ENCODE measurements around the gene CSTF1. TPM values are rescaled to one million over a fixed set of nuclear protein-coding genes. Genes with fewer than 3 reads are reported as not detected.

The CSTF1 gene
- total and polyA plus RNA-seq, 2 of the 4 experiments (the other 2 are of a cell fraction), result 48.8 to 105 TPM

- Histone ChIP-seq H3K9me1 (ENCODE audit: insufficient read depth, low read length) (peaks cover 13% of the 10 kb centered on the region), H4K20me1 (ENCODE audit: insufficient read depth, low read length) (peaks cover 4% of the 10 kb centered on the region; the same call in 1 of the 2 replicates), H2BK15ac (ENCODE audit: low read depth, low read length) (no peak overlapping the region), H3K23ac (ENCODE audit: low read depth, low read length) (peak overlapping the region; percentile 92), H3K79me1 (ENCODE audit: low read depth in 1 of 2, low read length in 2 of 2) (peaks cover 36 to 43% of the 10 kb centered on the region in 2 experiments), H2AK9ac (replicated peaks; ENCODE audit: low read depth, low read length, poor library complexity) (peak overlapping the region; percentile 94), H2BK120ac (ENCODE audit: low read depth, low read length) (peak overlapping the region; percentile 4; the same call in 1 of the 2 replicates), H3K4me3 (ENCODE audit: insufficient read depth, low read depth, low read length) (peak overlapping the region; percentile 77), H3K36me3 (ENCODE audit: control insufficient read depth, insufficient read depth, low read length) (peaks cover 8% of the 10 kb centered on the region), H3K14ac (replicated peaks; ENCODE audit: low read depth, low read length) (peak overlapping the region; percentile 42), H2AK5ac (ENCODE audit: low read depth, low read length) (peak overlapping the region; percentile 13; the same call in 1 of the 2 replicates), H3K4ac (ENCODE audit: low read depth, low read length) (peak overlapping the region; percentile 74), H3K4me1 (ENCODE audit: control insufficient read depth, insufficient read depth, low read length) (peaks cover 8% of the 10 kb centered on the region), H2BK5ac (ENCODE audit: low read depth, low read length, poor library complexity, severe bottlenecking) (peak overlapping the region; percentile 53), H4K91ac (ENCODE audit: insufficient read depth, low read depth, low read length) (peak overlapping the region; percentile 71), H3K9me3 (ENCODE audit: control insufficient read depth, insufficient read depth, low read length) (no peaks in the 10 kb centered on the region), H3K9ac (ENCODE audit: low read depth, low read length) (peak overlapping the region; percentile 91), H3K27ac (ENCODE audit: insufficient read depth, low read length) (peak overlapping the region; percentile 51), H3K56ac (ENCODE audit: extremely low read depth, insufficient read depth, low read length) (peak overlapping the region; percentile 66; the same call in 1 of the 2 replicates), H3K27me3 (ENCODE audit: control insufficient read depth, insufficient read depth, low read length) (no peaks in the 10 kb centered on the region), H3K18ac (ENCODE audit: low read depth, low read length) (0 out of 2 replicates have a peak overlapping the region, but pooled peaks have one; percentile 27), H2AFZ (replicated peaks; ENCODE audit: low read length, poor library complexity) (peak overlapping the region; percentile 96), H4K5ac (ENCODE audit: low read depth, low read length) (peak overlapping the region; percentile 14), H2BK20ac (ENCODE audit: low read depth, low read length) (no peak overlapping the region), H4K8ac (ENCODE audit: low read depth in 2 of 2, low read length in 2 of 2) (peak overlapping the region; percentile 40 to 90; a peak in 3 of 4 replicates), H3K4me2 (ENCODE audit: low read depth, low read length) (peak overlapping the region; percentile 96)
- TF ChIP-seq RAD21 (IDR thresholded peaks at IDR 0.05; ENCODE audit: low read length) (no peak), BHLHE40 (IDR thresholded peaks at IDR 0.05; ENCODE audit: low read depth, low read length) (no peak), RCOR1 (IDR thresholded peaks at IDR 0.05; ENCODE audit: insufficient replicate concordance, low read length) (no peak), RFX5 (IDR thresholded peaks at IDR 0.05; ENCODE audit: low read depth, low read length) (no peak), MAFK (IDR thresholded peaks at IDR 0.05; ENCODE audit: low read depth, low read length) (no peak), CHD1 (IDR thresholded peaks at IDR 0.05; ENCODE audit: low read depth, low read length) (no peak), MXI1 (IDR thresholded peaks at IDR 0.05; ENCODE audit: borderline replicate concordance, low read depth, low read length) (no peak), FOS (IDR thresholded peaks at IDR 0.05; ENCODE audit: low read depth, low read length) (no peak), NFE2L2 (IDR thresholded peaks at IDR 0.05; ENCODE audit: low read depth, low read length) (no peak), POLR2A (IDR thresholded peaks at IDR 0.05; ENCODE audit: low read depth, low read length) (no peak)
- TF ChIP-seq, protein P1, sequence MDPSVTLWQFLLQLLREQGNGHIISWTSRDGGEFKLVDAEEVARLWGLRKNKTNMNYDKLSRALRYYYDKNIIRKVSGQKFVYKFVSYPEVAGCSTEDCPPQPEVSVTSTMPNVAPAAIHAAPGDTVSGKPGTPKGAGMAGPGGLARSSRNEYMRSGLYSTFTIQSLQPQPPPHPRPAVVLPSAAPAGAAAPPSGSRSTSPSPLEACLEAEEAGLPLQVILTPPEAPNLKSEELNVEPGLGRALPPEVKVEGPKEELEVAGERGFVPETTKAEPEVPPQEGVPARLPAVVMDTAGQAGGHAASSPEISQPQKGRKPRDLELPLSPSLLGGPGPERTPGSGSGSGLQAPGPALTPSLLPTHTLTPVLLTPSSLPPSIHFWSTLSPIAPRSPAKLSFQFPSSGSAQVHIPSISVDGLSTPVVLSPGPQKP (IDR thresholded peaks at IDR 0.05; ENCODE audit: borderline replicate concordance, low read depth, low read length), result no peak
- TF ChIP-seq, protein P2, sequence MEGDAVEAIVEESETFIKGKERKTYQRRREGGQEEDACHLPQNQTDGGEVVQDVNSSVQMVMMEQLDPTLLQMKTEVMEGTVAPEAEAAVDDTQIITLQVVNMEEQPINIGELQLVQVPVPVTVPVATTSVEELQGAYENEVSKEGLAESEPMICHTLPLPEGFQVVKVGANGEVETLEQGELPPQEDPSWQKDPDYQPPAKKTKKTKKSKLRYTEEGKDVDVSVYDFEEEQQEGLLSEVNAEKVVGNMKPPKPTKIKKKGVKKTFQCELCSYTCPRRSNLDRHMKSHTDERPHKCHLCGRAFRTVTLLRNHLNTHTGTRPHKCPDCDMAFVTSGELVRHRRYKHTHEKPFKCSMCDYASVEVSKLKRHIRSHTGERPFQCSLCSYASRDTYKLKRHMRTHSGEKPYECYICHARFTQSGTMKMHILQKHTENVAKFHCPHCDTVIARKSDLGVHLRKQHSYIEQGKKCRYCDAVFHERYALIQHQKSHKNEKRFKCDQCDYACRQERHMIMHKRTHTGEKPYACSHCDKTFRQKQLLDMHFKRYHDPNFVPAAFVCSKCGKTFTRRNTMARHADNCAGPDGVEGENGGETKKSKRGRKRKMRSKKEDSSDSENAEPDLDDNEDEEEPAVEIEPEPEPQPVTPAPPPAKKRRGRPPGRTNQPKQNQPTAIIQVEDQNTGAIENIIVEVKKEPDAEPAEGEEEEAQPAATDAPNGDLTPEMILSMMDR (conservative IDR thresholded peaks at IDR 0.05; ENCODE audit: low read depth, low read length), result no peak
- TF ChIP-seq, protein P3, sequence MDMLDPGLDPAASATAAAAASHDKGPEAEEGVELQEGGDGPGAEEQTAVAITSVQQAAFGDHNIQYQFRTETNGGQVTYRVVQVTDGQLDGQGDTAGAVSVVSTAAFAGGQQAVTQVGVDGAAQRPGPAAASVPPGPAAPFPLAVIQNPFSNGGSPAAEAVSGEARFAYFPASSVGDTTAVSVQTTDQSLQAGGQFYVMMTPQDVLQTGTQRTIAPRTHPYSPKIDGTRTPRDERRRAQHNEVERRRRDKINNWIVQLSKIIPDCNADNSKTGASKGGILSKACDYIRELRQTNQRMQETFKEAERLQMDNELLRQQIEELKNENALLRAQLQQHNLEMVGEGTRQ (IDR thresholded peaks at IDR 0.05; ENCODE audit: low read depth, low read length), result no peak
- dilution Hi-C loops (cut with HindIII; ENCODE audit: low sequenced_read_pairs, unreplicated experiment), result no loop called here
- WGBS, 2 experiments (ENCODE audit: extremely low coverage in 2 of 2, insufficient read length in 1 of 2), result 61% methylated on average over 8 of the region's 14 CpGs; no CpG with 5 or more reads in 1 of the 2 experiments
- ATAC-seq (ENCODE audit: low read depth) (no peak), DNase-seq (no peak)
- in situ Hi-C loops (cut with MboI; ENCODE audit: low sequenced_read_pairs), result loop anchor here (25.0 kb wide), 1 partner anchor 427 kb away; no protein-coding TSS in a partner anchor
- ChIA-PET POLR2A (ENCODE audit: unreplicated experiment) (no interaction called here), CTCF (no interaction called here)
- intact Hi-C loops (cut with micrococcal nuclease), result no loop called here
- BruUV-seq (replicated peaks), result no TSS peak
Measured at GRCh38 chr20:56360133-56360907, 32.1 kb upstream of the CSTF1 start.
